ENCODE data around the gene VOPP1. TPM values are rescaled to one million over a fixed set of nuclear protein-coding genes. Genes with fewer than 3 reads are reported as not detected.

Gene VOPP1
- total and polyA plus RNA-seq, 10 of the 15 experiments (the other 5 are each of a cell fraction or from before 2014, with no cell fraction given): 32.8 to 206 (median 129) TPM

- H2AFZ ChIP-seq (ENCODE audit: control insufficient read depth, low read depth, low read length): no peak overlapping the region
- H3K4me1 ChIP-seq (ENCODE audit: control insufficient read depth, insufficient read depth, low read length): peaks cover 50% of the 10 kb centered on the region
- H3K27me3 ChIP-seq (replicated peaks in 1 of 2; ENCODE audit: control insufficient read depth in 2 of 2, insufficient read depth in 2 of 2, low read length in 1 of 2): no peaks in the 10 kb centered on the region
- ATAC-seq (no peak), FAIRE-seq (no peak), DNase-seq (ENCODE audit: low read depth, low spot score) (no peak)
- BruUV-seq (replicated peaks): no TSS peak
- WGBS (ENCODE audit: insufficient coverage, insufficient replicate concordance, low lambda C conversion rate, missing lambda C conversion rate): 68% methylated on average over 18 of the region's 21 CpGs
- CTCF ChIA-PET: interaction anchor here (0.7 to 1.9 kb wide), 7 partner anchors 8 to 74 kb away, joined by 3 to 6 read pairs (median 4); no protein-coding TSS in a partner anchor
- no peaks in the 10 kb centered on the region for H4K20me1 ChIP-seq (ENCODE audit: control insufficient read depth, insufficient read depth)
- H3K4me2 ChIP-seq (ENCODE audit: control insufficient read depth, insufficient read depth): 0 out of 2 replicates have a peak overlapping the region, but pooled peaks have one; percentile 4
- peak overlapping the region; percentile 5; the same call in 1 of the 2 replicates for H3K9ac ChIP-seq (ENCODE audit: control insufficient read depth, insufficient read depth, low read length)
- TF ChIP-seq REST (IDR thresholded peaks at IDR 0.05; ENCODE audit: low read depth, low read length) (no peak), FOS (IDR thresholded peaks at IDR 0.05; ENCODE audit: borderline replicate concordance, extremely low read depth, insufficient read length) (no peak), NR2C2 (IDR thresholded peaks at IDR 0.05; ENCODE audit: borderline replicate concordance, control insufficient read depth, insufficient read length, low read depth) (no peak), IKZF1 (conservative IDR thresholded peaks at IDR 0.05) (no peak), TCF7 (IDR thresholded peaks at IDR 0.05; ENCODE audit: borderline replicate concordance) (no peak), HCFC1 (IDR thresholded peaks at IDR 0.05; ENCODE audit: low read length) (no peak), SUPT20H (IDR thresholded peaks at IDR 0.05; ENCODE audit: borderline replicate concordance, control insufficient read depth, low read depth, low read length) (no peak), ZZZ3 (IDR thresholded peaks at IDR 0.05; ENCODE audit: control insufficient read depth, insufficient read length, low read depth) (no peak)
- TF ChIP-seq, protein P1, sequence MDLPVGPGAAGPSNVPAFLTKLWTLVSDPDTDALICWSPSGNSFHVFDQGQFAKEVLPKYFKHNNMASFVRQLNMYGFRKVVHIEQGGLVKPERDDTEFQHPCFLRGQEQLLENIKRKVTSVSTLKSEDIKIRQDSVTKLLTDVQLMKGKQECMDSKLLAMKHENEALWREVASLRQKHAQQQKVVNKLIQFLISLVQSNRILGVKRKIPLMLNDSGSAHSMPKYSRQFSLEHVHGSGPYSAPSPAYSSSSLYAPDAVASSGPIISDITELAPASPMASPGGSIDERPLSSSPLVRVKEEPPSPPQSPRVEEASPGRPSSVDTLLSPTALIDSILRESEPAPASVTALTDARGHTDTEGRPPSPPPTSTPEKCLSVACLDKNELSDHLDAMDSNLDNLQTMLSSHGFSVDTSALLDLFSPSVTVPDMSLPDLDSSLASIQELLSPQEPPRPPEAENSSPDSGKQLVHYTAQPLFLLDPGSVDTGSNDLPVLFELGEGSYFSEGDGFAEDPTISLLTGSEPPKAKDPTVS (IDR thresholded peaks at IDR 0.05; ENCODE audit: low read depth, low read length): no peak
- TF ChIP-seq, protein P2, sequence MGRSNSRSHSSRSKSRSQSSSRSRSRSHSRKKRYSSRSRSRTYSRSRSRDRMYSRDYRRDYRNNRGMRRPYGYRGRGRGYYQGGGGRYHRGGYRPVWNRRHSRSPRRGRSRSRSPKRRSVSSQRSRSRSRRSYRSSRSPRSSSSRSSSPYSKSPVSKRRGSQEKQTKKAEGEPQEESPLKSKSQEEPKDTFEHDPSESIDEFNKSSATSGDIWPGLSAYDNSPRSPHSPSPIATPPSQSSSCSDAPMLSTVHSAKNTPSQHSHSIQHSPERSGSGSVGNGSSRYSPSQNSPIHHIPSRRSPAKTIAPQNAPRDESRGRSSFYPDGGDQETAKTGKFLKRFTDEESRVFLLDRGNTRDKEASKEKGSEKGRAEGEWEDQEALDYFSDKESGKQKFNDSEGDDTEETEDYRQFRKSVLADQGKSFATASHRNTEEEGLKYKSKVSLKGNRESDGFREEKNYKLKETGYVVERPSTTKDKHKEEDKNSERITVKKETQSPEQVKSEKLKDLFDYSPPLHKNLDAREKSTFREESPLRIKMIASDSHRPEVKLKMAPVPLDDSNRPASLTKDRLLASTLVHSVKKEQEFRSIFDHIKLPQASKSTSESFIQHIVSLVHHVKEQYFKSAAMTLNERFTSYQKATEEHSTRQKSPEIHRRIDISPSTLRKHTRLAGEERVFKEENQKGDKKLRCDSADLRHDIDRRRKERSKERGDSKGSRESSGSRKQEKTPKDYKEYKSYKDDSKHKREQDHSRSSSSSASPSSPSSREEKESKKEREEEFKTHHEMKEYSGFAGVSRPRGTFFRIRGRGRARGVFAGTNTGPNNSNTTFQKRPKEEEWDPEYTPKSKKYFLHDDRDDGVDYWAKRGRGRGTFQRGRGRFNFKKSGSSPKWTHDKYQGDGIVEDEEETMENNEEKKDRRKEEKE (IDR thresholded peaks at IDR 0.05): no peak
- TF ChIP-seq, protein P3, sequence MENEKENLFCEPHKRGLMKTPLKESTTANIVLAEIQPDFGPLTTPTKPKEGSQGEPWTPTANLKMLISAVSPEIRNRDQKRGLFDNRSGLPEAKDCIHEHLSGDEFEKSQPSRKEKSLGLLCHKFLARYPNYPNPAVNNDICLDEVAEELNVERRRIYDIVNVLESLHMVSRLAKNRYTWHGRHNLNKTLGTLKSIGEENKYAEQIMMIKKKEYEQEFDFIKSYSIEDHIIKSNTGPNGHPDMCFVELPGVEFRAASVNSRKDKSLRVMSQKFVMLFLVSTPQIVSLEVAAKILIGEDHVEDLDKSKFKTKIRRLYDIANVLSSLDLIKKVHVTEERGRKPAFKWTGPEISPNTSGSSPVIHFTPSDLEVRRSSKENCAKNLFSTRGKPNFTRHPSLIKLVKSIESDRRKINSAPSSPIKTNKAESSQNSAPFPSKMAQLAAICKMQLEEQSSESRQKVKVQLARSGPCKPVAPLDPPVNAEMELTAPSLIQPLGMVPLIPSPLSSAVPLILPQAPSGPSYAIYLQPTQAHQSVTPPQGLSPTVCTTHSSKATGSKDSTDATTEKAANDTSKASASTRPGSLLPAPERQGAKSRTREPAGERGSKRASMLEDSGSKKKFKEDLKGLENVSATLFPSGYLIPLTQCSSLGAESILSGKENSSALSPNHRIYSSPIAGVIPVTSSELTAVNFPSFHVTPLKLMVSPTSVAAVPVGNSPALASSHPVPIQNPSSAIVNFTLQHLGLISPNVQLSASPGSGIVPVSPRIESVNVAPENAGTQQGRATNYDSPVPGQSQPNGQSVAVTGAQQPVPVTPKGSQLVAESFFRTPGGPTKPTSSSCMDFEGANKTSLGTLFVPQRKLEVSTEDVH (IDR thresholded peaks at IDR 0.05; ENCODE audit: low read depth, partially characterized antibody): no peak
- RAD21 ChIA-PET (ENCODE audit: unreplicated experiment): interaction anchor here (0.6 to 2.1 kb wide), 9 partner anchors 9 to 763 kb away, joined by 3 to 14 read pairs (median 4); no protein-coding TSS in a partner anchor
- H3K36me3 ChIP-seq (ENCODE audit: control insufficient read depth in 2 of 2, insufficient read depth in 2 of 2, low read length in 1 of 2): peaks cover 13 to 15% of the 10 kb centered on the region in 2 experiments
- SMC1A ChIA-PET (ENCODE audit: uncharacterized antibody, unreplicated experiment): interaction anchor here (1.1 to 21.7 kb wide), 9 partner anchors 8 to 74 kb away, joined by 3 to 354 read pairs (median 4); no protein-coding TSS in a partner anchor
- intact Hi-C loops (cut with micrococcal nuclease; ENCODE audit: unreplicated experiment): no loop called here
- H3K9me3 ChIP-seq (replicated peaks; ENCODE audit: control insufficient read depth, insufficient read depth, low read length): no peaks in the 10 kb centered on the region
- peaks cover 90% of the 10 kb centered on the region for H3K79me2 ChIP-seq (ENCODE audit: control insufficient read depth, insufficient read depth, low read length)
- H3K27ac ChIP-seq (ENCODE audit: control insufficient read depth, insufficient read depth): peak overlapping the region; percentile 65
- in situ Hi-C loops (cut with MboI): no loop called here
- H3K4me3 ChIP-seq: no peak overlapping the region
- POLR2A ChIA-PET: interaction anchor here (0.5 to 1.5 kb wide), 4 partner anchors 8 to 527 kb away, joined by 3 to 10 read pairs (median 5); partner anchors contain the start of genes CCT6A and PSPH
Measured at GRCh38 chr7:55524558-55525310, 47.6 kb downstream of the VOPP1 start.
